ENCODE results near the gene FHAD1. TPM values are rescaled to one million over a fixed set of nuclear protein-coding genes. Genes with fewer than 3 reads are reported as not detected.

The FHAD1 gene
- polyA plus RNA-seq, 1 donor, result 0.79 TPM

GRCh38 chr1:15439325-15439724 lies 192.3 kb downstream of the FHAD1 start:
- H3K36me3 ChIP-seq (ENCODE audit: control insufficient read depth, insufficient read depth, low read length), result no peaks in the 10 kb centered on the region
- DNase-seq, result no peak
- no peaks in the 10 kb centered on the region for H3K9me3 ChIP-seq (ENCODE audit: control insufficient read depth, low read depth, low read length)
- WGBS (ENCODE audit: insufficient coverage, low lambda C conversion rate), result no CpG with 5 or more reads among the region's 14 CpGs
- peaks cover 6% of the 10 kb centered on the region for H3K4me1 ChIP-seq (ENCODE audit: control insufficient read depth, insufficient read depth, low read length)
- H3K27me3 ChIP-seq (ENCODE audit: control insufficient read depth, insufficient read depth, low read length), result no peaks in the 10 kb centered on the region
- no peak overlapping the region for H3K27ac ChIP-seq (ENCODE audit: low read length)
- H3K4me3 ChIP-seq (ENCODE audit: low read length), result no peak overlapping the region

GRCh38 chr1:15440357-15440756 lies 193.3 kb downstream of the FHAD1 start:
- Histone ChIP-seq H3K9me3 (ENCODE audit: control insufficient read depth, low read depth, low read length) (no peaks in the 10 kb centered on the region), H3K4me1 (ENCODE audit: control insufficient read depth, insufficient read depth, low read length) (peaks cover 4% of the 10 kb centered on the region), H3K4me3 (ENCODE audit: low read length) (no peak overlapping the region), H3K36me3 (ENCODE audit: control insufficient read depth, insufficient read depth, low read length) (no peaks in the 10 kb centered on the region), H3K27me3 (ENCODE audit: control insufficient read depth, insufficient read depth, low read length) (no peaks in the 10 kb centered on the region), H3K27ac (ENCODE audit: low read length) (no peak overlapping the region)
- WGBS (ENCODE audit: insufficient coverage, low lambda C conversion rate), result no CpG with 5 or more reads among the region's 13 CpGs
- DNase-seq, result no peak

GRCh38 chr1:15441247-15441646 lies 194.2 kb downstream of the FHAD1 start:
- peaks cover 4% of the 10 kb centered on the region for H3K4me1 ChIP-seq (ENCODE audit: control insufficient read depth, insufficient read depth, low read length)
- H3K36me3 ChIP-seq (ENCODE audit: control insufficient read depth, insufficient read depth, low read length), result no peaks in the 10 kb centered on the region
- no peak overlapping the region for H3K27ac ChIP-seq (ENCODE audit: low read length)
- H3K27me3 ChIP-seq (ENCODE audit: control insufficient read depth, insufficient read depth, low read length), result no peaks in the 10 kb centered on the region
- 100% methylated on average over 1 of the region's 6 CpGs for WGBS (ENCODE audit: insufficient coverage, low lambda C conversion rate)
- no peaks in the 10 kb centered on the region for H3K9me3 ChIP-seq (ENCODE audit: control insufficient read depth, low read depth, low read length)
- no peak for DNase-seq
- H3K4me3 ChIP-seq (ENCODE audit: low read length), result no peak overlapping the region

GRCh38 chr1:15442119-15442518 lies 195.1 kb downstream of the FHAD1 start:
- no peak for DNase-seq
- Histone ChIP-seq H3K9me3 (ENCODE audit: control insufficient read depth, low read depth, low read length) (no peaks in the 10 kb centered on the region), H3K27ac (ENCODE audit: low read length) (no peak overlapping the region), H3K27me3 (ENCODE audit: control insufficient read depth, insufficient read depth, low read length) (peaks cover 2% of the 10 kb centered on the region), H3K4me3 (ENCODE audit: low read length) (no peak overlapping the region), H3K4me1 (ENCODE audit: control insufficient read depth, insufficient read depth, low read length) (peaks cover 4% of the 10 kb centered on the region), H3K36me3 (ENCODE audit: control insufficient read depth, insufficient read depth, low read length) (no peaks in the 10 kb centered on the region)
- no CpG with 5 or more reads among the region's 8 CpGs for whole genome bisulfite sequencing (ENCODE audit: insufficient coverage, low lambda C conversion rate)

- Histone ChIP-seq H3K4me3 (ENCODE audit: low read length) (no peak overlapping the region), H3K4me1 (ENCODE audit: control insufficient read depth, insufficient read depth, low read length) (peaks cover 4% of the 10 kb centered on the region), H3K36me3 (ENCODE audit: control insufficient read depth, insufficient read depth, low read length) (no peaks in the 10 kb centered on the region), H3K27ac (ENCODE audit: low read length) (no peak overlapping the region), H3K27me3 (ENCODE audit: control insufficient read depth, insufficient read depth, low read length) (peaks cover 2% of the 10 kb centered on the region), H3K9me3 (ENCODE audit: control insufficient read depth, low read depth, low read length) (no peaks in the 10 kb centered on the region)
- DNase-seq, result no peak
- no CpG with 5 or more reads among the region's 5 CpGs for WGBS (ENCODE audit: insufficient coverage, low lambda C conversion rate)
These were observed 195.7 kb downstream of the FHAD1 start for GRCh38 chr1:15442759-15443158.

GRCh38 chr1:15443281-15443680 lies 196.3 kb downstream of the FHAD1 start:
- no peak for DNase-seq
- Histone ChIP-seq H3K27ac (ENCODE audit: low read length) (no peak overlapping the region), H3K4me1 (ENCODE audit: control insufficient read depth, insufficient read depth, low read length) (no peaks in the 10 kb centered on the region), H3K9me3 (ENCODE audit: control insufficient read depth, low read depth, low read length) (no peaks in the 10 kb centered on the region), H3K27me3 (ENCODE audit: control insufficient read depth, insufficient read depth, low read length) (peaks cover 2% of the 10 kb centered on the region), H3K36me3 (ENCODE audit: control insufficient read depth, insufficient read depth, low read length) (no peaks in the 10 kb centered on the region), H3K4me3 (ENCODE audit: low read length) (no peak overlapping the region)
- WGBS (ENCODE audit: insufficient coverage, low lambda C conversion rate), result no CpG with 5 or more reads among the region's 5 CpGs

- H3K9me3 ChIP-seq (ENCODE audit: control insufficient read depth, low read depth, low read length), result no peaks in the 10 kb centered on the region
- WGBS (ENCODE audit: insufficient coverage, low lambda C conversion rate), result no CpG with 5 or more reads among the region's 17 CpGs
- no peaks in the 10 kb centered on the region for H3K4me1 ChIP-seq (ENCODE audit: control insufficient read depth, insufficient read depth, low read length)
- no peak overlapping the region for H3K27ac ChIP-seq (ENCODE audit: low read length)
- no peak for DNase-seq
- no peak overlapping the region for H3K4me3 ChIP-seq (ENCODE audit: low read length)
- H3K27me3 ChIP-seq (ENCODE audit: control insufficient read depth, insufficient read depth, low read length), result peaks cover 2% of the 10 kb centered on the region
- no peaks in the 10 kb centered on the region for H3K36me3 ChIP-seq (ENCODE audit: control insufficient read depth, insufficient read depth, low read length)
These were observed 197.7 kb downstream of the FHAD1 start for GRCh38 chr1:15444468-15445389.

- WGBS (ENCODE audit: insufficient coverage, low lambda C conversion rate), result 88% methylated on average over 1 of the region's 14 CpGs
- DNase-seq, result no peak
These were observed 198.5 kb downstream of the FHAD1 start for GRCh38 chr1:15445390-15446122.

GRCh38 chr1:15446212-15446611 lies 199.2 kb downstream of the FHAD1 start:
- H3K27me3 ChIP-seq (ENCODE audit: control insufficient read depth, insufficient read depth, low read length), result peaks cover 2% of the 10 kb centered on the region
- H3K9me3 ChIP-seq (ENCODE audit: control insufficient read depth, low read depth, low read length), result no peaks in the 10 kb centered on the region
- no CpG with 5 or more reads among the region's 4 CpGs for WGBS (ENCODE audit: insufficient coverage, low lambda C conversion rate)
- H3K36me3 ChIP-seq (ENCODE audit: control insufficient read depth, insufficient read depth, low read length), result no peaks in the 10 kb centered on the region
- H3K4me1 ChIP-seq (ENCODE audit: control insufficient read depth, insufficient read depth, low read length), result no peaks in the 10 kb centered on the region
- H3K4me3 ChIP-seq (ENCODE audit: low read length), result no peak overlapping the region
- no peak overlapping the region for H3K27ac ChIP-seq (ENCODE audit: low read length)
- no peak for DNase-seq

More at GRCh38 chr1:15445390-15446122, 198.5 kb downstream of the FHAD1 start:
- Histone ChIP-seq H3K9me3 (ENCODE audit: control insufficient read depth, low read depth, low read length) (no peaks in the 10 kb centered on the region), H3K27ac (ENCODE audit: low read length) (no peak overlapping the region), H3K4me1 (ENCODE audit: control insufficient read depth, insufficient read depth, low read length) (no peaks in the 10 kb centered on the region), H3K4me3 (ENCODE audit: low read length) (no peak overlapping the region), H3K27me3 (ENCODE audit: control insufficient read depth, insufficient read depth, low read length) (peaks cover 2% of the 10 kb centered on the region), H3K36me3 (ENCODE audit: control insufficient read depth, insufficient read depth, low read length) (no peaks in the 10 kb centered on the region)

All from large intestine (tissue), 3 donors.